GM12878 (cell line): ENCODE measurements around the gene DMXL1. TPM values are rescaled to one million over a fixed set of nuclear protein-coding genes. Genes with fewer than 3 reads are reported as not detected.

Source experiments
- ATAC-seq: fragments of 200-7000 bp; cut with Tn5 transposase; 3 replicates; pipeline ENCODE4 v1.9.1; 2020; ENCODE audit warnings: mild to moderate bottlenecking, moderate library complexity
- BruUV-seq: library from RNA; stranded (reverse); fragments of 400-500 nt; replicated peaks from 2 replicates; lab custom pipeline; 2021; lab: Mats Ljungman, UMichigan
- CTCF ChIA-PET: fragments of 300-600 bp; sonication (Branson Sonifier 250); formaldehyde crosslinking; extraction: SDS; loops from one replicate; lab custom pipeline; 2021; ENCODE audit warnings: inconsistent platforms; lab: Yijun Ruan, JAX
- POLR2A ChIA-PET: fragments of 350-600 bp; formaldehyde crosslinking; extraction: SDS; loops from one replicate; lab custom pipeline; 2021; ENCODE audit warnings: inconsistent platforms; lab: Charles Lee
- RAD21 ChIA-PET: fragments of 300-600 bp; sonication (Branson Sonifier 250); formaldehyde crosslinking; loops from one replicate; lab custom pipeline; 2023; ENCODE audit warnings: antibody characterized with exemption; ENCODE audit not compliant: unreplicated experiment; lab: Charles Lee
- SMC1A ChIA-PET: fragments of 300-600 bp; sonication (Branson Sonifier 250); formaldehyde crosslinking; loops from one replicate; lab custom pipeline; 2023; ENCODE audit not compliant: unreplicated experiment, uncharacterized antibody; lab: Charles Lee
- DNase-seq: peaks from one replicate; pipeline ENCODE4 v3.0.0-alpha.2; 2011; ENCODE audit warnings: low read depth, low spot score
- FAIRE-seq: peaks from 3 replicates; lab custom pipeline; 2011; peaks lifted over from hg19 to GRCh38; lab: Jason Lieb, UNC
- H2AFZ ChIP-seq: 2 replicates; pipeline ENCODE4 v1.6.0; 2011; ENCODE audit warnings: low read depth, low read length, control low read depth; ENCODE audit not compliant: control insufficient read depth
- H3K27ac ChIP-seq: 2 replicates; pipeline ENCODE4 v1.5.1; 2011; ENCODE audit warnings: control low read depth; ENCODE audit not compliant: control insufficient read depth, insufficient read depth
- H3K27me3 ChIP-seq, 2 experiments: replicated peaks in 1 of 2; 2 replicates each; pipeline versions ENCODE4 v1.6.0 to v1.6.1; 2011; ENCODE audit warnings: low read length in 1 of 2; ENCODE audit not compliant: control insufficient read depth in 2 of 2, insufficient read depth in 2 of 2
- H3K36me3 ChIP-seq, 2 experiments: 2 replicates each; pipeline ENCODE4 v1.5.1; 2011; ENCODE audit warnings: low read length in 1 of 2; ENCODE audit not compliant: control insufficient read depth in 2 of 2, insufficient read depth in 2 of 2
- H3K4me1 ChIP-seq: 2 replicates; pipeline ENCODE4 v1.6.1; 2011; ENCODE audit warnings: mild to moderate bottlenecking, low read length, moderate library complexity, mixed read lengths; ENCODE audit not compliant: control insufficient read depth, insufficient read depth
- H3K4me2 ChIP-seq: 2 replicates; pipeline ENCODE4 v1.6.0; 2011; ENCODE audit warnings: control low read depth; ENCODE audit not compliant: control insufficient read depth, insufficient read depth
- H3K4me3 ChIP-seq: fragments of 200-600 bp; sonication (generic); 2 replicates; pipeline ENCODE4 v1.5.1; 2016
- H3K79me2 ChIP-seq: 2 replicates; pipeline ENCODE4 v1.6.0; 2011; ENCODE audit warnings: low read length; ENCODE audit not compliant: control insufficient read depth, insufficient read depth
- H3K9ac ChIP-seq: 2 replicates; pipeline ENCODE4 v1.8.0; 2011; ENCODE audit warnings: low read length, control low read depth, mixed read lengths; ENCODE audit not compliant: control insufficient read depth, insufficient read depth
- H3K9me3 ChIP-seq: replicated peaks from 3 replicates; pipeline ENCODE4 v1.5.1; 2011; ENCODE audit warnings: mild to moderate bottlenecking, low read length; ENCODE audit not compliant: control insufficient read depth, insufficient read depth
- H4K20me1 ChIP-seq: 2 replicates; pipeline ENCODE4 v1.6.0; 2011; ENCODE audit not compliant: control insufficient read depth, insufficient read depth
- BRCA1 ChIP-seq: IDR thresholded peaks from 2 replicates; pipeline ENCODE4 v1.6.1; 2011; ENCODE audit warnings: low read depth, low read length, improper control_type of control experiment
- CBFB ChIP-seq: IDR thresholded peaks from 2 replicates; pipeline ENCODE4 v1.6.1; 2016; ENCODE audit warnings: antibody characterized with exemption, low read depth
- CEBPB ChIP-seq, 2 experiments: fragments of 150-350 bp in 1 of 2; IDR thresholded peaks; 2 replicates each; pipeline ENCODE4 v1.6.1; 2012 to 2014; ENCODE audit warnings: low read depth in 2 of 2, low read length in 2 of 2, borderline replicate concordance in 1 of 2, inconsistent platforms in 1 of 2
- CHD1 ChIP-seq: IDR thresholded peaks from 2 replicates; pipeline ENCODE4 v1.6.1; 2012; ENCODE audit warnings: low read depth, low read length, improper control_type of control experiment
- CHD2 ChIP-seq: IDR thresholded peaks from 2 replicates; pipeline ENCODE4 v1.6.1; 2011; ENCODE audit warnings: low read depth, low read length, improper control_type of control experiment, borderline replicate concordance
- EP300 ChIP-seq, 2 experiments: fragments of 150-350 bp in 1 of 2; IDR thresholded peaks; 2 replicates each; pipeline ENCODE4 v1.6.1; 2011 to 2012; ENCODE audit warnings: low read depth in 2 of 2, low read length in 2 of 2, borderline replicate concordance in 1 of 2, improper control_type of control experiment in 1 of 2, inconsistent platforms in 1 of 2; ENCODE audit not compliant: control insufficient read depth in 1 of 2
- IKZF2 ChIP-seq, 2 experiments: fragments of 450-650 bp; IDR thresholded peaks; 2 replicates each; pipeline ENCODE4 v1.6.1; 2017; ENCODE audit warnings: mild to moderate bottlenecking in 2 of 2, moderate library complexity in 2 of 2
- JUNB ChIP-seq: IDR thresholded peaks from 2 replicates; pipeline ENCODE4 v1.6.1; 2016; ENCODE audit warnings: antibody characterized with exemption, mild to moderate bottlenecking
- POLR2AphosphoS2 ChIP-seq: IDR thresholded peaks from 2 replicates; pipeline ENCODE4 v1.6.1; 2011; ENCODE audit warnings: low read depth, mild to moderate bottlenecking, low read length, improper control_type of control experiment, moderate library complexity
- WRNIP1 ChIP-seq: IDR thresholded peaks from 2 replicates; pipeline ENCODE4 v1.6.1; 2011; ENCODE audit warnings: low read depth, low read length, improper control_type of control experiment, borderline replicate concordance
- ZBED1 ChIP-seq: IDR thresholded peaks from 2 replicates; pipeline ENCODE4 v1.6.1; 2016; ENCODE audit warnings: borderline replicate concordance
- WGBS: methylation state at CpG from one replicate; pipeline ENCODE4 v1.1.6; 2016; ENCODE audit warnings: low lambda C conversion rate; ENCODE audit not compliant: insufficient replicate concordance, insufficient coverage; ENCODE audit errors: missing lambda C conversion rate; 5-methylcytosine and 5-hydroxymethylcytosine counted together
- in situ Hi-C: fragments of 300-500 bp; cut with MboI; formaldehyde crosslinking; loops from 9 replicates; pipeline ENCODE4 v1.14.3; 2018; ENCODE audit warnings: mixed read lengths
- intact Hi-C: fragments of 100-400 bp; cut with micrococcal nuclease; formaldehyde crosslinking; loops from one replicate; pipeline ENCODE4 v1.14.2; 2022; ENCODE audit not compliant: unreplicated experiment
- polyA plus RNA-seq, 11 experiments: library from polyadenylated mRNA; depleted of rRNA in 4 of 11; unstranded in 6 of 11; stranded (reverse) in 5 of 11; fragments of >200 nt; fragmentation: Nextera tagmentation in 4 of 11; fragmentation: Illumina TruSeq in 1 of 11; extraction: Ambion mirVana in 4 of 11; extraction: Trizol in 1 of 11; gene quantifications; 1 replicate in 1 of 11; 2 replicates in 10 of 11; pipeline versions ENCODE4 v1.2.1 to v1.2.3, GENCODE V29; 2011 to 2016; ENCODE audit warnings: inconsistent platforms in 2 of 11, missing spikeins in 2 of 11, low read depth in 1 of 11
- total RNA-seq, 4 experiments: library from RNA; depleted of rRNA in 3 of 4; stranded (reverse); fragments of >200 nt in 3 of 4; fragmentation: Illumina TruSeq in 1 of 4; extraction: Trizol in 1 of 4; gene quantifications; 2 replicates each; pipeline versions ENCODE4 v1.2.1 to v1.2.3, GENCODE V29; 2013 to 2021
- TF ChIP-seq, protein P1 (sequence below): fragments of 450-650 bp; IDR thresholded peaks from 2 replicates; pipeline ENCODE4 v1.6.1; 2016; ENCODE audit warnings: mild to moderate bottlenecking
- TF ChIP-seq, protein P2 (sequence below): fragments of 450-650 bp; formaldehyde crosslinking; IDR thresholded peaks from 2 replicates; pipeline ENCODE4 v1.4.0; 2020; ENCODE audit warnings: mild to moderate bottlenecking, moderate library complexity
- TF ChIP-seq, protein P3 (sequence below): fragments of 450-650 bp; IDR thresholded peaks from 2 replicates; pipeline ENCODE4 v1.6.1; 2017; ENCODE audit warnings: mild to moderate bottlenecking, moderate library complexity

The DMXL1 gene
- total and polyA plus RNA-seq, 10 of the 15 experiments (the other 5 are each of a cell fraction or from before 2014, with no cell fraction given) = 9.1 to 67.7 (median 34.1) TPM

DNA sequence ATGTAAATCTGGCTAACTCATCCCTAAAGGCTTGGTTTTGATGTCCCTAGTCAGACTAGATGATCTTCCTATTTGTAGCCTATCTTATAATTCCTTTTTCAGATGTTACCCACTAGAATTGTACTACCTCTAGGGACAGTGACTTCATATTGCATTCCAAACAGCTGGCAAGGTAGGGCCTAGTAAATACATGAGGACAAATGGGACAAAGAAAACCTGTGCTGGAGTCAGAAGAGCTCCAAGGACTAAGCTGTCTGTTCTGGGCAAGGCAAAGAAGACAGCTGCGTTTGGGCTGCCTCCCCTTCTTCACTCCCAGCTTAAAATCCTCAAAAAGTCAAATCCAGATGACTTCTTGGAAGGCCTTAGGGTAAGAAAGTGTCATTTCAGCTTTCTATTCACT, 10.0 kb downstream of the DMXL1 start:
- no peak for FAIRE-seq
- ChIA-PET SMC1A (interaction anchor here (0.7 to 3.7 kb wide), 12 partner anchors 10 to 332 kb away, joined by 3 to 19 read pairs (median 3); partner anchors contain the start of gene DMXL1), RAD21 (interaction anchor here (0.9 to 1.1 kb wide), 2 partner anchors 48 to 59 kb away, joined by 3 read pairs; no protein-coding TSS in a partner anchor), POLR2A (interaction anchor here (0.5 to 1.0 kb wide), 2 partner anchors 10 to 316 kb away, joined by 3 to 4 read pairs; partner anchors contain the start of gene DMXL1), CTCF (interaction anchor here (0.7 to 1.6 kb wide), 9 partner anchors 11 to 354 kb away, joined by 3 to 7 read pairs (median 4); partner anchors contain the start of gene DTWD2)
- Histone ChIP-seq H3K9ac (no peak overlapping the region), H4K20me1 (no peaks in the 10 kb centered on the region), H3K4me3 (no peak overlapping the region), H3K9me3 (peaks cover 3% of the 10 kb centered on the region; the same call in 2 of the 3 replicates), H3K4me1 (peaks cover 28% of the 10 kb centered on the region), H3K79me2 (peaks cover 86% of the 10 kb centered on the region), H2AFZ (no peak overlapping the region), H3K27me3 (no peaks in the 10 kb centered on the region), H3K36me3 (peaks cover 1 to 5% of the 10 kb centered on the region in 2 experiments; a peak in 3 of 4 replicates), H3K27ac (no peak overlapping the region), H3K4me2 (no peak overlapping the region)
- 100% methylated on average over 1 of the region's 1 CpG for WGBS
- no peak for DNase-seq
- intact Hi-C loops = no loop called here
- BruUV-seq = TSS peak; percentile 19
- ATAC-seq = no peak
- in situ Hi-C loops = no loop called here
- TF ChIP-seq BRCA1 = no peak
- TF ChIP-seq WRNIP1 = no peak
- no peak for TF ChIP-seq CHD1
- TF ChIP-seq POLR2AphosphoS2 = no peak
- TF ChIP-seq EP300 (IDR thresholded peaks at IDR 0.05; ENCODE audit: borderline replicate concordance in 1 of 2, control insufficient read depth in 1 of 2, low read depth in 2 of 2, low read length in 2 of 2) = no peak
- no peak for TF ChIP-seq ZBED1
- TF ChIP-seq CEBPB (IDR thresholded peaks at IDR 0.05; ENCODE audit: borderline replicate concordance in 1 of 2, low read depth in 2 of 2, low read length in 2 of 2) = no peak
- TF ChIP-seq, protein P1, sequence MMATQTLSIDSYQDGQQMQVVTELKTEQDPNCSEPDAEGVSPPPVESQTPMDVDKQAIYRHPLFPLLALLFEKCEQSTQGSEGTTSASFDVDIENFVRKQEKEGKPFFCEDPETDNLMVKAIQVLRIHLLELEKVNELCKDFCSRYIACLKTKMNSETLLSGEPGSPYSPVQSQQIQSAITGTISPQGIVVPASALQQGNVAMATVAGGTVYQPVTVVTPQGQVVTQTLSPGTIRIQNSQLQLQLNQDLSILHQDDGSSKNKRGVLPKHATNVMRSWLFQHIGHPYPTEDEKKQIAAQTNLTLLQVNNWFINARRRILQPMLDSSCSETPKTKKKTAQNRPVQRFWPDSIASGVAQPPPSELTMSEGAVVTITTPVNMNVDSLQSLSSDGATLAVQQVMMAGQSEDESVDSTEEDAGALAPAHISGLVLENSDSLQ = no peak
- TF ChIP-seq, protein P2, sequence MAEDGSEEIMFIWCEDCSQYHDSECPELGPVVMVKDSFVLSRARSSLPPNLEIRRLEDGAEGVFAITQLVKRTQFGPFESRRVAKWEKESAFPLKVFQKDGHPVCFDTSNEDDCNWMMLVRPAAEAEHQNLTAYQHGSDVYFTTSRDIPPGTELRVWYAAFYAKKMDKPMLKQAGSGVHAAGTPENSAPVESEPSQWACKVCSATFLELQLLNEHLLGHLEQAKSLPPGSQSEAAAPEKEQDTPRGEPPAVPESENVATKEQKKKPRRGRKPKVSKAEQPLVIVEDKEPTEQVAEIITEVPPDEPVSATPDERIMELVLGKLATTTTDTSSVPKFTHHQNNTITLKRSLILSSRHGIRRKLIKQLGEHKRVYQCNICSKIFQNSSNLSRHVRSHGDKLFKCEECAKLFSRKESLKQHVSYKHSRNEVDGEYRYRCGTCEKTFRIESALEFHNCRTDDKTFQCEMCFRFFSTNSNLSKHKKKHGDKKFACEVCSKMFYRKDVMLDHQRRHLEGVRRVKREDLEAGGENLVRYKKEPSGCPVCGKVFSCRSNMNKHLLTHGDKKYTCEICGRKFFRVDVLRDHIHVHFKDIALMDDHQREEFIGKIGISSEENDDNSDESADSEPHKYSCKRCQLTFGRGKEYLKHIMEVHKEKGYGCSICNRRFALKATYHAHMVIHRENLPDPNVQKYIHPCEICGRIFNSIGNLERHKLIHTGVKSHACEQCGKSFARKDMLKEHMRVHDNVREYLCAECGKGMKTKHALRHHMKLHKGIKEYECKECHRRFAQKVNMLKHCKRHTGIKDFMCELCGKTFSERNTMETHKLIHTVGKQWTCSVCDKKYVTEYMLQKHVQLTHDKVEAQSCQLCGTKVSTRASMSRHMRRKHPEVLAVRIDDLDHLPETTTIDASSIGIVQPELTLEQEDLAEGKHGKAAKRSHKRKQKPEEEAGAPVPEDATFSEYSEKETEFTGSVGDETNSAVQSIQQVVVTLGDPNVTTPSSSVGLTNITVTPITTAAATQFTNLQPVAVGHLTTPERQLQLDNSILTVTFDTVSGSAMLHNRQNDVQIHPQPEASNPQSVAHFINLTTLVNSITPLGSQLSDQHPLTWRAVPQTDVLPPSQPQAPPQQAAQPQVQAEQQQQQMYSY (CRISPR knock-in tag) = no peak
- no peak for TF ChIP-seq CBFB
- TF ChIP-seq CHD2 = no peak
- no peak for TF ChIP-seq JUNB
- TF ChIP-seq, protein P3, sequence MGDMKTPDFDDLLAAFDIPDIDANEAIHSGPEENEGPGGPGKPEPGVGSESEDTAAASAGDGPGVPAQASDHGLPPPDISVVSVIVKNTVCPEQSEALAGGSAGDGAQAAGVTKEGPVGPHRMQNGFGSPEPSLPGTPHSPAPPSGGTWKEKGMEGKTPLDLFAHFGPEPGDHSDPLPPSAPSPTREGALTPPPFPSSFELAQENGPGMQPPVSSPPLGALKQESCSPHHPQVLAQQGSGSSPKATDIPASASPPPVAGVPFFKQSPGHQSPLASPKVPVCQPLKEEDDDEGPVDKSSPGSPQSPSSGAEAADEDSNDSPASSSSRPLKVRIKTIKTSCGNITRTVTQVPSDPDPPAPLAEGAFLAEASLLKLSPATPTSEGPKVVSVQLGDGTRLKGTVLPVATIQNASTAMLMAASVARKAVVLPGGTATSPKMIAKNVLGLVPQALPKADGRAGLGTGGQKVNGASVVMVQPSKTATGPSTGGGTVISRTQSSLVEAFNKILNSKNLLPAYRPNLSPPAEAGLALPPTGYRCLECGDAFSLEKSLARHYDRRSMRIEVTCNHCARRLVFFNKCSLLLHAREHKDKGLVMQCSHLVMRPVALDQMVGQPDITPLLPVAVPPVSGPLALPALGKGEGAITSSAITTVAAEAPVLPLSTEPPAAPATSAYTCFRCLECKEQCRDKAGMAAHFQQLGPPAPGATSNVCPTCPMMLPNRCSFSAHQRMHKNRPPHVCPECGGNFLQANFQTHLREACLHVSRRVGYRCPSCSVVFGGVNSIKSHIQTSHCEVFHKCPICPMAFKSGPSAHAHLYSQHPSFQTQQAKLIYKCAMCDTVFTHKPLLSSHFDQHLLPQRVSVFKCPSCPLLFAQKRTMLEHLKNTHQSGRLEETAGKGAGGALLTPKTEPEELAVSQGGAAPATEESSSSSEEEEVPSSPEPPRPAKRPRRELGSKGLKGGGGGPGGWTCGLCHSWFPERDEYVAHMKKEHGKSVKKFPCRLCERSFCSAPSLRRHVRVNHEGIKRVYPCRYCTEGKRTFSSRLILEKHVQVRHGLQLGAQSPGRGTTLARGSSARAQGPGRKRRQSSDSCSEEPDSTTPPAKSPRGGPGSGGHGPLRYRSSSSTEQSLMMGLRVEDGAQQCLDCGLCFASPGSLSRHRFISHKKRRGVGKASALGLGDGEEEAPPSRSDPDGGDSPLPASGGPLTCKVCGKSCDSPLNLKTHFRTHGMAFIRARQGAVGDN = no peak
- TF ChIP-seq IKZF2 (IDR thresholded peaks at IDR 0.05) = no peak
